A549 (cell line): ENCODE data around the gene MAP3K19. TPM values are rescaled to one million over a fixed set of nuclear protein-coding genes. Genes with fewer than 3 reads are reported as not detected.
"Not testable (repeated sequence)": the region's sequence is repeated elsewhere in the genome, so short reads cannot be mapped to it uniquely, and the experiment has no call there.

ENCODE experiments used
- ATAC-seq, 2 experiments: fragments of 200-7000 bp in 1 of 2; fragments of >200 bp in 1 of 2; cut with Nextera tagmentation in 1 of 2; cut with Tn5 transposase in 1 of 2; 3 replicates each; pipeline versions ENCODE4 v1.8.0 to v1.9.1; 2018 to 2020; ENCODE audit warnings: mild to moderate bottlenecking in 1 of 2, moderate library complexity in 1 of 2
- CTCF ChIA-PET: fragments of 300-600 bp; sonication (Branson Sonifier 250); formaldehyde crosslinking; extraction: SDS; loops from one replicate; lab custom pipeline; 2021; ENCODE audit warnings: antibody characterized with exemption, inconsistent platforms; lab: Yijun Ruan, JAX
- POLR2A ChIA-PET: fragments of 350-600 bp; formaldehyde crosslinking; extraction: SDS; loops from one replicate; lab custom pipeline; 2021; ENCODE audit warnings: antibody characterized with exemption, inconsistent platforms; lab: Yijun Ruan, JAX
- DNase-seq, 2 experiments: peaks; one replicate each; pipeline versions ENCODE4 v3.0.0 to v3.0.0-alpha.2; 2011 to 2016; ENCODE audit warnings: low read depth in 1 of 2, low spot score in 1 of 2
- FAIRE-seq: peaks from 2 replicates; lab custom pipeline; 2011; peaks lifted over from hg19 to GRCh38; lab: Jason Lieb, UNC
- H3K27ac ChIP-seq, 2 experiments: fragments of >200 bp; sonication (Bioruptor Twin); formaldehyde crosslinking; 3 replicates each; pipeline ENCODE4 v1.5.1; 2016 to 2017
- H3K4me1 ChIP-seq: fragments of >200 bp; sonication (Bioruptor Twin); formaldehyde crosslinking; 3 replicates; pipeline ENCODE4 v1.6.1; 2016
- H3K4me2 ChIP-seq: fragments of >200 bp; sonication (Bioruptor Twin); formaldehyde crosslinking; 3 replicates; pipeline ENCODE4 v1.6.1; 2016
- H3K4me3 ChIP-seq: fragments of >200 bp; sonication (Bioruptor Twin); formaldehyde crosslinking; 3 replicates; pipeline ENCODE4 v1.5.1; 2016
- H3K9me3 ChIP-seq: fragments of >200 bp; sonication (Bioruptor Twin); formaldehyde crosslinking; 3 replicates; pipeline ENCODE4 v1.6.1; 2016
- EP300 ChIP-seq, 2 experiments: fragments of >200 bp; sonication (Bioruptor Twin); formaldehyde crosslinking; IDR thresholded peaks; 2 replicates in 1 of 2; 3 replicates in 1 of 2; pipeline ENCODE4 v1.6.1; 2016 to 2017
- ESRRA ChIP-seq: fragments of 150-350 bp; IDR thresholded peaks from 2 replicates; pipeline ENCODE4 v1.6.1; 2014; ENCODE audit warnings: mild to moderate bottlenecking, low read length, borderline replicate concordance
- HDAC2 ChIP-seq: fragments of 200-600 bp; sonication (generic); IDR thresholded peaks from 2 replicates; pipeline ENCODE4 v1.6.1; 2016
- JUN ChIP-seq, 2 experiments: fragments of >200 bp; sonication (Bioruptor Twin); formaldehyde crosslinking; IDR thresholded peaks; 2 replicates in 1 of 2; 3 replicates in 1 of 2; pipeline ENCODE4 v1.6.1; 2016 to 2017
- JUNB ChIP-seq: fragments of >200 bp; sonication (Bioruptor Twin); formaldehyde crosslinking; IDR thresholded peaks from 2 replicates; pipeline ENCODE4 v1.6.1; 2016
- KDM5A ChIP-seq: fragments of 200-600 bp; sonication (generic); IDR thresholded peaks from 2 replicates; pipeline ENCODE4 v1.6.1; 2016; ENCODE audit warnings: antibody characterized with exemption, mild to moderate bottlenecking
- MAFK ChIP-seq: fragments of 450-650 bp; IDR thresholded peaks from 2 replicates; pipeline ENCODE4 v1.6.1; 2014; ENCODE audit not compliant: partially characterized antibody
- NFE2L2 ChIP-seq: fragments of 150-350 bp; conservative IDR thresholded peaks from 2 replicates; pipeline ENCODE4 v1.6.1; 2014; ENCODE audit warnings: low read length
- POLR2A ChIP-seq: IDR thresholded peaks from 2 replicates; pipeline ENCODE4 v1.6.1; 2012; ENCODE audit warnings: mild to moderate bottlenecking, low read length
- RCOR1 ChIP-seq: fragments of 150-350 bp; IDR thresholded peaks from 2 replicates; pipeline ENCODE4 v1.6.1; 2014; ENCODE audit warnings: antibody characterized with exemption, low read length, low read depth
- RNF2 ChIP-seq: fragments of 200-600 bp; sonication (generic); IDR thresholded peaks from 2 replicates; pipeline ENCODE4 v1.6.1; 2016; ENCODE audit warnings: low read depth, mild to moderate bottlenecking, antibody characterized with exemption, moderate library complexity, borderline replicate concordance
- SMC3 ChIP-seq: fragments of >200 bp; sonication (Bioruptor Twin); formaldehyde crosslinking; IDR thresholded peaks from 3 replicates; pipeline ENCODE4 v1.6.1; 2018; ENCODE audit warnings: inconsistent platforms
- TP53 ChIP-seq: fragments of 250-450 bp; sonication (Bioruptor Pico); IDR thresholded peaks from 2 replicates; pipeline ENCODE4 v1.5.0; 2021; ENCODE audit warnings: mild to moderate bottlenecking, moderate library complexity
- ZC3H11A ChIP-seq: fragments of 450-650 bp; IDR thresholded peaks from 2 replicates; pipeline ENCODE4 v1.6.1; 2014; ENCODE audit warnings: antibody characterized with exemption, mild to moderate bottlenecking
- WGBS: methylation state at CpG from one replicate; pipeline ENCODE4 v1.1.6; 2017; ENCODE audit errors: missing lambda C conversion rate; 5-methylcytosine and 5-hydroxymethylcytosine counted together
- polyA plus RNA-seq, 4 experiments: library from polyadenylated mRNA; depleted of rRNA in 3 of 4; stranded (reverse); fragments of >200 nt; fragmentation: RNase III in 1 of 4; extraction: RNeasy Plus Mini Kit Qiagen cat#74134 plus additional on column Dnase treatment in 1 of 4; gene quantifications; 2 replicates in 3 of 4; 3 replicates in 1 of 4; pipeline ENCODE4 v1.2.3, GENCODE V29; 2011 to 2017
- TF ChIP-seq, protein P1 (sequence below): fragments of 200-600 bp; sonication (generic); IDR thresholded peaks from 2 replicates; pipeline ENCODE4 v1.6.1; 2016; ENCODE audit warnings: antibody characterized with exemption, mild to moderate bottlenecking, moderate library complexity
- TF ChIP-seq, protein P2 (sequence below): IDR thresholded peaks from 2 replicates; pipeline ENCODE4 v1.6.1; 2012
- TF ChIP-seq, protein P3 (sequence below): fragments of 250-450 bp; sonication (Bioruptor Pico); IDR thresholded peaks from 2 replicates; pipeline ENCODE4 v1.5.0; 2020; ENCODE audit warnings: low read depth, mild to moderate bottlenecking, moderate library complexity
- TF ChIP-seq, protein P4 (sequence below): fragments of >200 bp; sonication (Bioruptor Twin); formaldehyde crosslinking; IDR thresholded peaks from 2 replicates; pipeline ENCODE4 v1.6.1; 2016
- TF ChIP-seq, protein P5 (sequence below): fragments of 250-450 bp; sonication (Bioruptor Pico); IDR thresholded peaks from 2 replicates; pipeline ENCODE4 v1.5.0; 2021; ENCODE audit warnings: mild to moderate bottlenecking, moderate library complexity, borderline replicate concordance

Gene MAP3K19
- polyA plus RNA-seq, 2 of the 4 experiments (the other 2 are of a cell fraction): not detected

DNA sequence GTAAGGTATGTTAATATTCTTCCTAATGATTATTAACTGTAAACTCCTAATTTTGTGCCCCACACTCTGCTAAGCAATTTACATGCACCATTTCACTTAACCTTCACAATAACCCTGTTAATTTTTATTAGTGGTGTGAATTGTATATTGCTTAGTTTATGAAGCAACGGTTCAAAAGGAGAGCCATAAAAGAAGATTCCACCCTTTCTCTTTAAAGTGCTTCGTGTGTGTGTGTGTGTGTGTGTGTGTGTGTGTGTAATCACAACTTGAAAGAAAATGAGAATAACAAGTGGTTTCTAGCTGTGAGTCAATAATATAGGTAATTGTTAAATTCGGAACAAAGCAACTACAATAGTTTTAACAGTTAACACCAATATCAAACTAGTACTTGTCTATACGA is 68.0 kb downstream of the MAP3K19 start:
- DNase-seq (no peak), FAIRE-seq (no peak)
- TF ChIP-seq POLR2A (no peak), TP53 (CRISPR knock-in tag) (no peak), RCOR1 (no peak), JUNB (no peak)
- TF ChIP-seq, protein P1, sequence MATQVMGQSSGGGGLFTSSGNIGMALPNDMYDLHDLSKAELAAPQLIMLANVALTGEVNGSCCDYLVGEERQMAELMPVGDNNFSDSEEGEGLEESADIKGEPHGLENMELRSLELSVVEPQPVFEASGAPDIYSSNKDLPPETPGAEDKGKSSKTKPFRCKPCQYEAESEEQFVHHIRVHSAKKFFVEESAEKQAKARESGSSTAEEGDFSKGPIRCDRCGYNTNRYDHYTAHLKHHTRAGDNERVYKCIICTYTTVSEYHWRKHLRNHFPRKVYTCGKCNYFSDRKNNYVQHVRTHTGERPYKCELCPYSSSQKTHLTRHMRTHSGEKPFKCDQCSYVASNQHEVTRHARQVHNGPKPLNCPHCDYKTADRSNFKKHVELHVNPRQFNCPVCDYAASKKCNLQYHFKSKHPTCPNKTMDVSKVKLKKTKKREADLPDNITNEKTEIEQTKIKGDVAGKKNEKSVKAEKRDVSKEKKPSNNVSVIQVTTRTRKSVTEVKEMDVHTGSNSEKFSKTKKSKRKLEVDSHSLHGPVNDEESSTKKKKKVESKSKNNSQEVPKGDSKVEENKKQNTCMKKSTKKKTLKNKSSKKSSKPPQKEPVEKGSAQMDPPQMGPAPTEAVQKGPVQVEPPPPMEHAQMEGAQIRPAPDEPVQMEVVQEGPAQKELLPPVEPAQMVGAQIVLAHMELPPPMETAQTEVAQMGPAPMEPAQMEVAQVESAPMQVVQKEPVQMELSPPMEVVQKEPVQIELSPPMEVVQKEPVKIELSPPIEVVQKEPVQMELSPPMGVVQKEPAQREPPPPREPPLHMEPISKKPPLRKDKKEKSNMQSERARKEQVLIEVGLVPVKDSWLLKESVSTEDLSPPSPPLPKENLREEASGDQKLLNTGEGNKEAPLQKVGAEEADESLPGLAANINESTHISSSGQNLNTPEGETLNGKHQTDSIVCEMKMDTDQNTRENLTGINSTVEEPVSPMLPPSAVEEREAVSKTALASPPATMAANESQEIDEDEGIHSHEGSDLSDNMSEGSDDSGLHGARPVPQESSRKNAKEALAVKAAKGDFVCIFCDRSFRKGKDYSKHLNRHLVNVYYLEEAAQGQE: no peak
- TF ChIP-seq, all 56 proteins: peak for 0
- ChIA-PET CTCF (interaction anchor here (0.6 to 1.7 kb wide), 2 partner anchors 10 to 42 kb away, joined by 3 to 10 read pairs; no protein-coding TSS in a partner anchor), POLR2A (no interaction called here)
- WGBS: 47% methylated on average over 4 of the region's 4 CpGs
- Histone ChIP-seq H3K4me1 (no peaks in the 10 kb centered on the region), H3K27ac (no peak overlapping the region), H3K4me3 (no peak overlapping the region), H3K9me3 (no peaks in the 10 kb centered on the region), H3K4me2 (no peak overlapping the region)
- ATAC-seq: no peak

DNA sequence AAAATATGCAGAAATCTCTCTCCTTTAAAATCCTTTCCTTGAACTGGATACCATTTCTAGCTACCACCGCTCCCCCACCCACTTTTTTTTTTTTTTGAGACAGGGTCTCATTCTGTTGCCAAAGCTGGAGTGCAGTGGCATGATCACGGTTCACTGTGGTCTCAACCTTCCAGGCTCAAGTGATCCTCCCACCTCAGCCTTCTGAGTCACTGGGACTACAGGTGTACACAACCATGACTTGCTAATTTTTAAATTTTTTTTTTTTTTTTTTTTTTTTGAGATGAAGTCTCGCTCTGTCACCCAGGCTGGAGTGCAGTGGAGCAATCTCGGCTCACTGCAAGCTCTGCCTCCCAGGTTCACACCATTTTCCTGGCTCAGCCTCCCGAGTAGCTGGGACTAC is 70.1 kb downstream of the MAP3K19 start:
- FAIRE-seq, H3K9me3 ChIP-seq, POLR2A ChIA-PET, H3K4me2 ChIP-seq, H3K27ac ChIP-seq, ATAC-seq, CTCF ChIA-PET, H3K4me1 ChIP-seq, H3K4me3 ChIP-seq, DNase-seq: not testable (repeated sequence)
- 62% methylated on average over 5 of the region's 5 CpGs for WGBS
- TF ChIP-seq NFE2L2: peak; percentile 71

GRCh38 chr2:134976074-134976702 is 71.1 kb downstream of the MAP3K19 start:
- DNase-seq (no peak), ATAC-seq (no peak), FAIRE-seq (no peak)
- ChIA-PET POLR2A (no interaction called here), CTCF (no interaction called here)
- no peak overlapping the region for H3K4me3 ChIP-seq
- H3K27ac ChIP-seq: no peak overlapping the region
- H3K4me2 ChIP-seq: no peak overlapping the region
- TF ChIP-seq SMC3 (no peak), HDAC2 (no peak), JUN (IDR thresholded peaks at IDR 0.05) (no peak)
- TF ChIP-seq, protein P2, sequence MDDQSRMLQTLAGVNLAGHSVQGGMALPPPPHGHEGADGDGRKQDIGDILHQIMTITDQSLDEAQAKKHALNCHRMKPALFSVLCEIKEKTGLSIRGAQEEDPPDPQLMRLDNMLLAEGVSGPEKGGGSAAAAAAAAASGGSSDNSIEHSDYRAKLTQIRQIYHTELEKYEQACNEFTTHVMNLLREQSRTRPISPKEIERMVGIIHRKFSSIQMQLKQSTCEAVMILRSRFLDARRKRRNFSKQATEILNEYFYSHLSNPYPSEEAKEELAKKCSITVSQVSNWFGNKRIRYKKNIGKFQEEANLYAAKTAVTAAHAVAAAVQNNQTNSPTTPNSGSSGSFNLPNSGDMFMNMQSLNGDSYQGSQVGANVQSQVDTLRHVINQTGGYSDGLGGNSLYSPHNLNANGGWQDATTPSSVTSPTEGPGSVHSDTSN: no peak
- no peaks in the 10 kb centered on the region; the same call in 2 of the 3 replicates for H3K9me3 ChIP-seq
- whole genome bisulfite sequencing: 39% methylated on average over 3 of the region's 3 CpGs
- no peaks in the 10 kb centered on the region for H3K4me1 ChIP-seq

- H3K4me3 ChIP-seq: no peak overlapping the region
- WGBS: 61% methylated on average over 3 of the region's 6 CpGs
- no peak overlapping the region for H3K4me2 ChIP-seq
- no peak for TF ChIP-seq MAFK
- TF ChIP-seq KDM5A: no peak
- TF ChIP-seq EP300 (IDR thresholded peaks at IDR 0.05): no peak
- TF ChIP-seq NFE2L2: no peak
- TF ChIP-seq, protein P3, sequence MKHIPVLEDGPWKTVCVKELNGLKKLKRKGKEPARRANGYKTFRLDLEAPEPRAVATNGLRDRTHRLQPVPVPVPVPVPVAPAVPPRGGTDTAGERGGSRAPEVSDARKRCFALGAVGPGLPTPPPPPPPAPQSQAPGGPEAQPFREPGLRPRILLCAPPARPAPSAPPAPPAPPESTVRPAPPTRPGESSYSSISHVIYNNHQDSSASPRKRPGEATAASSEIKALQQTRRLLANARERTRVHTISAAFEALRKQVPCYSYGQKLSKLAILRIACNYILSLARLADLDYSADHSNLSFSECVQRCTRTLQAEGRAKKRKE (CRISPR knock-in tag): no peak
- TF ChIP-seq RNF2: no peak
- TF ChIP-seq, protein P4, sequence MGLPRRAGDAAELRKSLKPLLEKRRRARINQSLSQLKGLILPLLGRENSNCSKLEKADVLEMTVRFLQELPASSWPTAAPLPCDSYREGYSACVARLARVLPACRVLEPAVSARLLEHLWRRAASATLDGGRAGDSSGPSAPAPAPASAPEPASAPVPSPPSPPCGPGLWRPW: no peak
- no peak for TF ChIP-seq ESRRA
- no peak for TF ChIP-seq ZC3H11A
- TF ChIP-seq, protein P5, sequence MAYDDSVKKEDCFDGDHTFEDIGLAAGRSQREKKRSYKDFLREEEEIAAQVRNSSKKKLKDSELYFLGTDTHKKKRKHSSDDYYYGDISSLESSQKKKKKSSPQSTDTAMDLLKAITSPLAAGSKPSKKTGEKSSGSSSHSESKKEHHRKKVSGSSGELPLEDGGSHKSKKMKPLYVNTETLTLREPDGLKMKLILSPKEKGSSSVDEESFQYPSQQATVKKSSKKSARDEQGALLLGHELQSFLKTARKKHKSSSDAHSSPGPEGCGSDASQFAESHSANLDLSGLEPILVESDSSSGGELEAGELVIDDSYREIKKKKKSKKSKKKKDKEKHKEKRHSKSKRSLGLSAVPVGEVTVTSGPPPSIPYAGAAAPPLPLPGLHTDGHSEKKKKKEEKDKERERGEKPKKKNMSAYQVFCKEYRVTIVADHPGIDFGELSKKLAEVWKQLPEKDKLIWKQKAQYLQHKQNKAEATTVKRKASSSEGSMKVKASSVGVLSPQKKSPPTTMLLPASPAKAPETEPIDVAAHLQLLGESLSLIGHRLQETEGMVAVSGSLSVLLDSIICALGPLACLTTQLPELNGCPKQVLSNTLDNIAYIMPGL (CRISPR knock-in tag): no peak
- TF ChIP-seq, all 56 proteins: peak for 0
- DNase-seq: no peak
- Histone ChIP-seq H3K27ac (no peak overlapping the region), H3K4me1 (no peaks in the 10 kb centered on the region), H3K9me3 (no peaks in the 10 kb centered on the region; the same call in 2 of the 3 replicates)
- no peak for FAIRE-seq
- ATAC-seq: no peak; a peak in 1 of 6 replicates
- ChIA-PET CTCF (no interaction called here), POLR2A (no interaction called here)
Observed at GRCh38 chr2:134975281-134976009, 71.8 kb downstream of the MAP3K19 start.
